HG02943 (cell line): ENCODE data around the gene CRISPLD2.

Experiments
- ATAC-seq: cut with Tn5 transposase; IDR thresholded peaks from one replicate; pipeline ENCODE4 v1.9.1; 2021; ENCODE audit warnings: mild to moderate bottlenecking, low read depth, moderate library complexity; ENCODE audit not compliant: unreplicated experiment

Gene CRISPLD2

DNA sequence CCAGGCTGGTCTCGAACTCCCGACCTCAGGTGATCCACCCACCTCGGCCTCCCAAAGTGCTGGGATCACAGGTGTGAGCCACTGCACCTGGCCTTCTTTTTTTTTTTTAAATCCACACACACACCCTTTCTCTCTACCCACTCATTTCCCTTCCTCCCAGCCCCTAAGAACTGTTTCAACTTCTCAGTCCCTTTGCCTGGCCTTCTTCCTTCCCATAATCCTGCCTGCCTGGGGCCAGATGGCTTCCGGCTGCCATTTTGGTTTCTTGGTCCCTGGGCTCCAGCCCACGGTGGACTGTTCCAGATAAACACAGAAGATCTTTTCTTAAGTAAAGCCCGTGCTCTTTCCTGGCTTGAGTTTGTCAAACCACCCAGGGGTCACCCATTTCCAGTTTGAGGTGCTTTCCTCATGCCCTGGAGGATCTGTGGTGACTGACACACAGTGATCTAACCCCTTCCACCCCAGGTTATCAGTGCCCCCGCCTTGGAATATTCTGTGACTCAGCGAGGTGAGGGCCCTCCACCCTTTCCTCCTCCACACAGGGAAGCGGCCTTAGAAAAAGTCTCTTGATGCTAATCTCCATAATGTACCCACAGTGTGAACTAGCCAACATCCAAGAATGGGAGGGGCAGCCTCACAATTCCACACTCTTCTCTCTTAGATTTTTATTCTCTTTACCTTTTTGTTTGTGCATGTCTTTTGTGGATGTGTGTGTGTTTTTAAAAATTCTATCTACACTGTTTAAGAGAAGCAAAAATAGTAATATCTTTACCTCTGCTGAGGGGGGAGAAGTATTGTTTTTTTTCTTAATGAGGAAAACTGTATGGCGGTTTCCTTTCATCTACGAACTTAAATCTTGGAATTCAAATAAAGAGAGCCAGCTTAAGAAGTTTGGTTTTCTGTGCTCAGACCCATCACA lies 60.0 kb downstream of the CRISPLD2 start:
- ATAC-seq = no peak

GRCh38 chr16:84881702-84882521 lies 62.1 kb downstream of the CRISPLD2 start:
- ATAC-seq = no peak

GRCh38 chr16:84883301-84883700 lies 63.5 kb downstream of the CRISPLD2 start:
- no peak for ATAC-seq

DNA sequence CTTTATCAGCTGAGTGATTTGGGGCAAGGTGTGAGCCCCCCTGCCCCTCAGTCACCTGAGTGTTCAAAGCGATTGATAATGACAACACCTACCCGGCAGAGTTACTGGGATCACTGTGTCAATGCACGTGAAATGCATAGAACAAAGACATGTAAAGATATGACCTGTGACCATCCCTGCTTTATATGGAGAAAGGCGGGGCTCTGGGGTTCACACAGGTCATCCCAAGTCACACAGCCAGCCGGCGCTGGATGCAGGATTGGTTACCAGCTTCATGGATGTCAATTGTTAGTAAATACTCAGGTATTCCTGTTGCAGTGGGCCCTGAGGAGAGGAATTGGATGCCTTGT lies 64.4 kb downstream of the CRISPLD2 start:
- ATAC-seq = no peak

- ATAC-seq = no peak
Observed at GRCh38 chr16:84884596-84885341, 65.0 kb downstream of the CRISPLD2 start.

DNA sequence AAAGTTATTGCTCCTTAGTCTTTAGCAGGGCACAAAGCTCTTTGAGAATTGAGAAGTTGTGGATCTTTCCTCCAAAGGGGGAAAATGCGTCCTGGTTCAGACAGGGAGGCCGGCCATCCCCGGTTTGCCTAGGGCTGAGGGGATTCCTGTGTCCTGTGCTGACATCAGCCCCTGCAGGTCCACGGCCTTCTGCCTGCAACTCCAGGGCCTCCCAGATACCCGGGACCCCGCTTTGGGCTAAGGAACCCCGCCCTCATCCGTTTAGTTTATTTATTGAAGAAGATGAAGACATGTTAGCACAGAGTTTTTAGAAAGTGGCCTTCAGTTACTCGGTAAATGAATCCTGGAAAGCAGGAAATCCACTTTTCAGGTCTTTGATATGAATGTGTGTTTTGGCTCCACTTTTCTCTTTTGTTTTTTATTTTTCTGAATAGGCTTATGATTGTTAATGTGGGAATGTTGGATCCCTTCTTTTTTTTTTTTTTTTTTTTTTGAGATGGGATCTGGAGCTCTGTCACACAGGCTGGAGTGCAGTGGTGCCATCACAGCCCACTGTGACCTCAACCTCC lies 65.6 kb downstream of the CRISPLD2 start:
- no peak for ATAC-seq

DNA sequence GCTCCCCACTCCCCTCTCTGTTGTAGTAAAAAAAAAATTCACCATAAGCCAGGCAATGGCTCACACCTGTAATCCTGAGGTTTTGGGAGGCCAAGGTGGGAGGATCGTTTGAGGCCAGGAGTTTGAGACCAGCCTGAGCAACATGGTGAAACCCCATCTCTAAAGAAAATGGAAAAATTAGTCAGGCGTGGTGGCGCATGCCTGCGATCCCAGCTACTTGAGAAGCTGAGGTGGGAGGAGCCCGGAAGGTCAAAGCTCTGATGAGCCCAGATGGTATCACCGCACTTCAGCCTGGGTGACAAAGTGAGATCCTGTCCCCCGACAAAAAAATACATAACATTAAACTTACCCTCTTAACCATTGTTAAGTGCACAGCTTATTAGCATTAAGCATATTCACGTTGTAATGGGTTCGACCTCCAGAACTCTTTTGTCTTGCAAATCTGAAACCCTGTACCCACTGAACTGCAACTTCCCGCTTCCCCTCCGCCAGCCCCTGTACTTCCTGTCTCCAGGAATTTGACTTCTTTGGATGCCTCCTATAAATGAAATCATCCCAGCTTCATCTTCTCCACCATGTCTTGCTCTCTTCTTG lies 66.8 kb downstream of the CRISPLD2 start:
- no peak for ATAC-seq

DNA sequence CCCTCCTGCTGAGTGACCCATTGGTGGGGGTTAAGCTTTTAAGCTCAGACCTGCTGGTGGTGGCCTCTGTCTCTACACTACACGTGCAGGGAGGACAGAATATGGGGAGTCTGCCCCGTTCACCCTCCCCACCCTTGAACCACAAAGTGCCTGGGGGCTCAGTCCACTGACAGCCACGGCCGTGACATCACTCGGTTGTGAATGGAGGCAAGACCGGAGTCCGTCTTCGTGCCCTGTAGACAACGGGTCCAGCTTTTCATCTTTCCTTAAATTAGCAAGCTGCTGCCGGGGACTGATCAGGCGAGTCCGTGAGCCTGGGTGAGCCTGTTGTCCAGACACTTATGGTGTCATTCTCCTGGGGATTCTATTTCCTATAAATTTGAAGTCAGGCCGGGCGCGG lies 67.4 kb downstream of the CRISPLD2 start:
- no peak for ATAC-seq

DNA sequence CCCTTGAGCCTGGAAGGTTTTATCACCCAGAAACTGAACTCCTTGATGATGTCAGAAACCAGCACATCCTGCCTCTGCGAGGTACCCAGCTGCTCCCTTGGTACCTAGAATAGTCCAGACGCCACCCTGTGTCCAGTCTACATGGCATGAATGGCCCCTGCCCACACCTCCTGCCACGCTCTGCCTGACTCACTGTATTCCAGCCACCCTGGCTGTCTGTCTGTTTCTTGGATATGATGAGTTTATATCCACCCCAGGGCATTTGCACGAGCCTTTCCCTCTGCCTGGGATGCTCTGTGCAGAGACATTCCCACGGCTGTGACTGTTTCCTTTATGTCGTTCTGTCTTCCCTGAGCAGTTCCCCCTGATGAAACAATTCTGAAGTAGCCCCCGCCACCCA lies 68.7 kb downstream of the CRISPLD2 start:
- ATAC-seq = no peak

- ATAC-seq = no peak
Observed at GRCh38 chr16:84889066-84889465, 69.3 kb downstream of the CRISPLD2 start.

DNA sequence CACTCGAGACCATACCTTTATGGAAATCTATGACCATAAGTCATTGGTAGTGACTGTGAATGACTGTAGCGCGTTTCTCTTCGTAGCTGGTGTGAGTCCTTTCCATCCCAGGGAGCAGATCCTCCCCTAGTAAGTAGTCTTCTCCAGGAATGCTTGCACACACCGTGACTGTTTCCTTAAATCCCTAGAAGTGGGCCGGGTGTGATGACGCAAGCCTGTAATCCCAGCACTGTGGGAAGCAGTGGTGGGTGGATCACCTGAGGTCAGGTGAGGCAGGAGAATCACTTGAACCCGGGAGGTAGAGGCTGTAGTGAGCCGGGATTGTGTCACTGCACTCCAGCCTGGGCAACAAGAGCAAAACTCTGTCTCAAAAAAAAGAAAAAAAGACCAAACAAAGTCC lies 70.6 kb downstream of the CRISPLD2 start:
- ATAC-seq = no peak

DNA sequence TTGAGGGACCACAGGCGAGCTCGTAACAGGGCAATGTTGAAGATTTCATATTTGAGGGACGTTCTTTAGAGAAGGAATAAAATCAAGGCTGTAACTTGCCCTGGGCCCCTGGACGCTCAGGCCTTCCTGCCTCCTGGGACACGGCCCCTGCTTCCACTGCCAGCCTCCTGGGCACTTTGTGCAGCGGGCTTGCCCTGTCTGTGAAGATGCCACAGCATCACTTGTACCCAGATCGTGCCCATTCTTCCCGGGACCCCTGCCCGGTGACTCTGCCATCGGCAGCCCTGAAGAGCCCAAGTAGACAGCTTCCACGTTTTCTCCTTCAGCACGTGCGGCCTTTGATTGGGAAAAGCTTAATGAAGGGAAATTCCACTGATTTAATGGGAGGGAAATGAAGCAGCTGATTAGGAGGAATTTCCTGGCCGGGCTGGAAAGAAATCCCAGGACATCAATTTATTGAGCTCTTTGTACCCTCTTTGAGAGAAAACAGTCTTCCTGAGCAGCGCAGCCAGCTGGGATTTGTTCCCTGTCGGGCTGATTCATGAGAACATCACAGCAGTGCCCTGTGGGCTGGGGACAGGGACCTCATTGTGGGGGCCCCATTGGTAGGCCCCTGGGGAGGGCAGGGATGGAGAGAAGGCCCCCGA lies 71.5 kb downstream of the CRISPLD2 start:
- no peak for ATAC-seq

- ATAC-seq = no peak
Observed at GRCh38 chr16:84892097-84892496, 72.3 kb downstream of the CRISPLD2 start.

DNA sequence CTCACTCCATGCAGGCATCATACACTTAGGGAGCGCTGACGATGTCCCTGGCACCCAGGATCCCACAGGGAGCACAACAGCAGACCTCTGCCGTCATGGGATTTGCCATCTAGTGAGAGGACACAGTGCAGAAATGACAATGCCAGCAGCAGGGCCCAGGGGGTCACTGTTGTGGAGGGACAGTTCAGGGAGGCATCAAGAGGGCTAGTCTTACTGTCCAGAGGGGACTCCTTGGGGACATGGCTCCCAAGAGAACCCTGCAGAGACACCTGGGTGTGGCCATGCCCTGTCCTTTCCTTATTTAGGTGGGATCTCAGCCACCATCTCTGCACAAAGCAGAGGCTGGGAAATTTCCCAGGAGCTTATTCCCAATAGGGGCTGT lies 73.7 kb downstream of the CRISPLD2 start:
- no peak for ATAC-seq

DNA sequence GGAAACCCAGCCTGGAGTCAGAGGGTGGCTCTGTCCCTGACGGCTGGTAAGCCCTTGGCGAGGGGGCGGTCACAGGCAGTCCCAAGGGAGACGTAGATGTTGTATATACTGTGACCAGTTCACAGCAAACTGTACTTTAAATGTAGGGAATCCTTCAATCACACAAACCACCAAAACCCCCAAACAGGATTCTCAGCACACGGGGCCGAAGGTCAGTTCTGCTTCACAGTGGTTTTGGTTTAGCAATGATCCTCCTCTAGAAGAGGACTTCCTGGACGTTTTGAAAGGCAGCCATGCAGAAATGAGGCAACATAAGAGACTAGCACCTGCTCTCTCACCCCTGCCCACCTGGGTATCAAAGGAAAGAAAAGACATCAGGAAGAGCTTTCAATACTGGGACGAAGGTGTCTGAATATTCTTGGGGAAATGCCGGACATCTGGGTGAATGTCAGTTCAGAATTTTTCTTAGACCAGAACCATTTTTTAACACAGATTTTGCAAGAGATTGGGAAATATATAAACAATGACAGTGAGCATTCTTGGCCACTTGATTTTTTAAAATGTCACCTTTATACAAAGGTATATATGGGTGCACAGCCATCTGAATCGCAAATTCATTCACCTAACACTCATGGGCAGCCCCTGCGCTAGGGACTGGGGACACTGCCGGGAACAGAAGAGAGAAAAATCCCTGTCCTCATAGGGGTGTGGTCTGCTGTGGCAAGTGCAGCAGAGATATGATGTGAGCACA lies 74.2 kb downstream of the CRISPLD2 start:
- ATAC-seq = no peak

DNA sequence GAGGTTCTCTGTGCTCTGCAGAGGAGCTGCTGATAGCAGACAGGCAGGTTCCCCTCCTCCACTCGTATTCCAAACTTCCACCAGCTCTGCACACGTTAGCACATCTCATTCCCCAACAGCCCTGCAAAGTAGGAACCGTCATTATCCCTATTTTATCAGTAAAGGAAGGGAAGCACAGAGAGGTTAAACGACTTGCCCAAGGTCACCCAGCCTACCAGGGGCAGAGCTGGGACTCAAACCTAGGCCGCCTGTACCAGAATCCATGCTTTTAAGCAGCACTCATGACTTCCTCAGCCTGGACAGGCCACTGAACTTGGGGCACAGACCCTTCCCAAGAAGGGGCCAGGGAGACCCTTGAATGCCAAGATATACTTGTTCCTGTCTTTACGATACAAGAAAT lies 75.2 kb downstream of the CRISPLD2 start:
- ATAC-seq = no peak

GRCh38 chr16:84896847-84897246 lies 77.1 kb downstream of the CRISPLD2 start:
- ATAC-seq = no peak

GRCh38 chr16:84897911-84898377 lies 78.2 kb downstream of the CRISPLD2 start:
- ATAC-seq = no peak

DNA sequence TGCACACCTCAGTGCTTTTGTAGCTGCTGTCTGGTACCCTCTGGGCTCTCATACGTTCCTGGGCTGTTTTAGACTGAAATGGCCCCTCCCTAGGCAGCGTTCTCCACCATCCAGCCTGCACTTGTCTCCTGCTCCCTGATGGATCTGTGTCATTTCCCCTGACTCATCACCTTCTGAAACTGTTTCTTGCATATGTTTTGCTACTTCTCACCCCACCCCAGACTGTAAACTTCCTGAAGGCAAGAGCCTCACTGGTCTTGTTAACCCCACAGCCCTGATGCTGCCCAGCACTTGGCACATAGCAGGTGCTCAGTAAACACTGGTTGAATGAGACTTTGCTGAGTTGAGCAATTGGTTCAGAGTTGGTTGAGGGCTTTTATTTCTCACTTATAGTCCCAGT lies 78.7 kb downstream of the CRISPLD2 start:
- ATAC-seq = no peak
